CD4-positive, alpha-beta T cell treated with Interleukin-2 at 100 ng/mL for 4 hours (primary cell): ENCODE measurements around the gene MRAP.

Experiments used
- DNase-seq: peaks from one replicate; pipeline ENCODE4 v3.0.0-alpha.2; 2020; ENCODE audit warnings: low spot score

MRAP gene

DNA sequence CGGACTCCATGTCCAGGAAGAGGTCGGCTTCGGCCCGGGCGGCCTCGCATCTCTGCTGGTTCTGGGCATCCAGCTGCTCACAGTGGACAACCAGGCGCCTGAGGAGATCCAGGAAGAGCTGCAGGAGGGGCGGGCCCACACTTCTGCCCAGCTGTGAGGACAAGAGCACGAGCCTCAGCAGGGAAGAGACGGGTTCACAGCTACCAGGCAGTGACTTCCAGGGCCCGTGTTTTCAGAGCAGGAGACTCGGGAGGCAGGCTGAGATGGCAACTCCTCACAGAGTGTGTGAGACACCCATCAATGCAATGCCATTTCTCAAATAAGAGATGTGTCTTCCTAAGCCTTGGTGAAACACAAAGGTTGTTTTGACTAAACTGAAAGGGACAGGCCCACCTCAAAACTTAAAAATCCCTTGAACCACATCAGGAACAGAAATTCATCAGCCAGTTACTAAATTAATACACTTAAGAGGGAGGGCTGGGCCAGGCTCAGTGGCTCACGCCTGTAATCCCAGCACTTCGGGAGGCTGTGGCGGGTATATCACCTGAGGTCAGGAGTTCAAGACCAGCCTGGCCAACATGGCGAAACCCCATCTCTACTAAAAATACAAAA lies 50.8 kb downstream of the MRAP start:
- DNase-seq, result no peak

DNA sequence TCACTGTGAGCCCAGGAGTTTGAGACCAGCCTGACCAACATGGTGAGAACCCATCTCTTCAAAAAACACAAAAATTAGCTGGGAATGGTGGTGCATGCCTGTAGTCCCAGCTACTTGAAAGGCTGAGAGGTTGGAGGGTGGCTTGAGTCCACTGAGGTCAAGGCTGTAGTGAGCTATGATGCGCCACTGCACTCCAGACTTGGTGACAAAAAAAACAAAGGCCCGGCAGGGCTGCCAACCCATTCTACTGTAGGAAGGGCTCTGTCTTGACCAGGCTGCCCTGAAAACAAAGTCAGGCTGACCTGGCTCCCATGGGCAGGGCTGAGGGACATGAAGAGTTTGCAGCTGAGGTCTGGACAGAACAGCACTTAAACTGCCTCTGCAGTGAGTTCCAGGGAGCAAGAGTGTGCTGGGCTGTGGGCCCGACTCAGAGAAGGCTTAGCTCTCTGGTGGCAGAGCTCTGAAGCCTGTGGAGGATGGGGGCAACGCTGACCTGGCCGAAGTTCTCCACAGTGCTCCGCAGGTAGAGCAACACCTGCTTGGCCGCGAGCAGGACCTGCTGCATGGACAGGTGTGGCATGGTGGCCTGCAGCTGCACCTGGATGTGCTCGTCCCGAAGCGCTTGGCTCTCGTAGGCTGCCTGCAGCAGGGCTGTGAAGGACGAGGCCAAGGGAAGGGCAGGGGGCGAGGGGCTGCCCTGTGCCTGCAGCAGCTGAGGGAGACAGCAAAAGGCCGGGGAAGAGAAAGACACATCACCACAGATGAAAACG lies 51.7 kb downstream of the MRAP start:
- no peak for DNase-seq

DNA sequence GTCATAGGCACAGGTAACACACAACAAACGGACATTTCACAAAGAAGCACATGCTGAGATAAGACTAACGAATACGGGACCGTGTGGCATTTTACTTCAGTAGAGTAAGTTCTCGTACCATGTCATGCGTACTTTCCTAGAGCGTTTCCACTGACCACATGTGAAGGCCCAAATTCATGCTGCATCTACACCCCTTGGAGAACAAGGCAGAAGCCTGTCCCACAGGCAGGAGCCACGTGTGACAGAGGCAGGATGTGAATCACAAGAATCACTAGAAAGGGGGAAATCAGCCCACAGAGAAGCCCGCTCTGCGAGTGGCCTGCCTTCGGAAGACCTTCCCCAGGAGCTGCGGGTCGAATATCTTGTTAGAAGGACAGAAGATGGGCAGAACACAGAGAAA lies 52.3 kb downstream of the MRAP start:
- no peak for DNase-seq

DNA sequence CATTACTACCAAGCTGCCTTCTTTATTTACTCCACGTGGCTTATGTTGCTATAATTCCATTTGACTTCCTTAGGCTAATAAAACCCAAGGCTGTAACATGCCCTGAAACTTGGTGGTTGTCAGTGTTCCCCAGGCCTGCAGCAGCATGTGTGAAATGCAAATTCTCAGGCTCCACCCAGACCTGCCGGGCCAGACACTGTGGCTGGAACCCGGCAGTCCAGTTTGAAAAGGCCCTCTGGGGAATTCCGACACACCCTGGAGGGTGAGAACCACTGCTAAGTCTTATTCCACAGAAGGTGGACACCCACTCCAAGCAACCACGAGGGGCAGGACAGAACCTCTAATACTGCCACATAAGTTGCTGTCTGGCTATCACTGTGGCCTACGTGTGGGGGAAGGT lies 52.8 kb downstream of the MRAP start:
- DNase-seq, result no peak

DNA sequence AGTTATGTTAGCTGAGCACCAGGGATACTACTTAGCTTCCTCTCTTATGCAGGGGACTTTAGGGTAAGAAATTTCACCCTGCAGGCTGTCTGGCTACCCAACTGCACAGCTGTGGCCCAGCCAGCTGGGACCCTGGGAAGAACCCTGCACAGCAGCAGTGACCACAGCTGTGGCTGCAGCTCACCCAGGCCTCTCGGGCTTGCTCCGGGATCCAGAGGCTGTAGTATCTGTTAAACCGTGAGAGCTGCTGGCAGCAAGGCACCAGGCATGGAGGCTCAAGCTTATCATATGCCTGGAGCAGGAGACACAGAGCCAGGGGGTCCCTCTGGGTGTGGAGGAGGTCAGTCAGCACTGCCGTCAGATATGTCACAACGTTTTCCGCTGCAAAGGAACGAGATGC lies 53.9 kb downstream of the MRAP start:
- DNase-seq, result no peak

DNA sequence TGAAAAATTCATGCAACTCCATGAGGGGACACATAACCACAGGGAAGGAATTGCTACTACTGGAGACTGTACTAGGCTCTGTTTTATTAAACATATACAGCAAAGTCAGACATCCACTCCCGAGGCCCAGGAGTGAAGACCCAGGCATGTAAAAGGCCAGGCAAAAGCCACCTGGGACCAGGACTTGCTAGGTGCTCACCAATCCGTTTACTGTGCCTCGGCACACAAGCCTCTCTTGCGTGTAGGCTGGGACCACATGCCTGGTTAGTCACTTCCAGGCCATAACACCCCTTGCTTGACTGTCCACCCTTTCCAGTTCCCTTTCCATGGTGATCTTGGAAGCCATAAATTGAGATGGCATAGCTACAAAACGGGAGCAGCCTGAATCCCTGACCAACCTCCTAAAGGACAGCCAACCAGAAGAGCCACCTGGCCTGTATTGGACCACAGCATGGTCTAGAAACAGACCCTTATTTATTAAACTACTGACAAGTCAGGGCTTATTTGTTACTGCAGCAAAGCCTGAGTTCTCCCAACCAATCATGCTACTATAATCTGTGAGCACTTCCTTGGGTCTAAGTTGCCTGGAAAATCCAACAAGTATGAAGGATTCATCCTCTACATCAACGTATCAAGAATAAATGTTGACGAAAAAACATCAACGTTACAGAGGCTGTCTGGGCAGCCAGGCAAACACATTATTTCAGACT lies 54.5 kb downstream of the MRAP start:
- no peak for DNase-seq

DNA sequence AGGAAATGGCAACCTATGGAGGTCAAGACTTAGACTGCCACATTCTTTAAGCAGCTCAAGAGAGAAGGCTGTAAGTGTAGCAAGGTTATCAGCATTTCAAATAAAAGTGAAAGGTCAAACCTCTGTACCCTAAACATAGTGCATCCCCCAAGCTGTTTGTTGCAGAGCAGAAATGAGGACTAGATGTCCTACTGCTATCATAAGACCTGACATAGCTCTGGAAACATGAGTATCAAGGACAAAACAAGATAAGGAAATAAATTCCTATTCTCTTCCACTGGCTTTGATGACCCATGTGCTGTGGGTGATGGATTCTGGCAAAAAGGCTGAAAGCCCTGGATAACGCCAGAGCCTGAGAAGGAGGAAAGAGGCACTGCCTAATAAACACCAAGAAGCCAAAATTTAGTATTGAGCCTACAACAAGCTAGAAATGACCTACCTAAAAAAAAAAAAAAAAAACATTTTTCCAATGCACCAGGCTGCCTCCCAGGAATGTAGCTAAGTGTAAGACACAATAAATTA lies 58.3 kb downstream of the MRAP start:
- DNase-seq, result no peak

DNA sequence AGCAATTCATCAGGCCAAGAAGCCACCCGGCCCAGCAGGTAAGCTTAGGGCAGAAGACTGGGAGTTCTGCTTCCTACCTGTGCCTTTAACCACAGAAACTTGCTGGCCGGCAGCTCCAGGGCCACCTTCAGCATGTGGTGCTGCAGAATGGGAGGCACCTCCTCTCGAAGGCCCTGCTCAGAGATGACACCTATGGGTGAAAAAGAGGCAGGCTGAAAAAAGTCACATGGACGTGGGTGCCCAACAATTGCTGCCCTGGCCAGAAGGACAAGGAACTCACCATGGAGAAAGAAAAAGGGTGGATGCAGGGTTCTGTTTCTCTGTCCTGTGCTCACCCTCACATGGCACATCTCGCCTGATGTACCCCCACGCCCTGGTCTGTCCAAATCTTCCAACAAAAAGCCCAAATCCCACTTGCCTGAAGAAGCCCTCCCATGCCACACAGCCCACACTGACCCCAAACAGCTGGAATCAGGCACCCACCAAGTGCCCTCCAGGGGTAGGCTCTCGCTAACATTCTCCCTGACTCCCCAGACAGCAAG lies 61.1 kb downstream of the MRAP start:
- DNase-seq, result no peak

DNA sequence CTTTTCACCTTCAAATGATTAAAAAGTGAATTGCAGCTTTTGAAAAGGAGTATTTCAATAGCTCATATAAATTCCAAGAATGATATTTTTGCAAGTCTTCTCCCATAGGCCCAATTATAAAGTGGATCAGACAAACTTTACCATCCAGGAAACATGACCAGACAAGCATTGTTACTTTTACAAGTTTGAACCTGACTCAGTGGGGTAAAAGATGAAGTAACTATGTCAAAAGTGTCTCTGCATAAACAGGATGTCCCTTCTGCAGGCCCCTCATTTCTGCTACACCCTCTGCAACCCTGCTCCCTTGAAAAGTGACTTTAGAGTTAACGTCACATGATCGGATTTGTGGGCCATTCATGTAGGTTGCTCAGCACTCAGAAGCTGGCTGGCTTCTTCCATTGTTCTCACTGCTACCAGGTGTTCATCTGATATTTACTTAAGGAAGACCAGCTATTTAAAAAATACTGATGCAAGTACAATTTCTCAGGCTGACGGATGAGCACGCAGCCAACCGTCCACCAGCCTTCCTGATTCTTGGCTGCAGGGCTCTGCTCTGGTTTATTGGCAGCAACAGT lies 61.8 kb downstream of the MRAP start:
- DNase-seq, result no peak
